Measurements from ENCODE around the gene LRRC36. TPM values are rescaled to one million over a fixed set of nuclear protein-coding genes. Genes with fewer than 3 reads are reported as not detected.

Gene LRRC36
- total and polyA plus RNA-seq, 2 of the 13 experiments (the other 11 are each of a cell fraction or from before 2014, with no cell fraction given): 0.12 to 0.15 TPM

GRCh38 chr16:67284699-67285646, 41.6 kb upstream of the LRRC36 start (continued):
- TF ChIP-seq UBTF (CRISPR knock-in tag; IDR thresholded peaks at IDR 0.05) (0 out of 2 replicates have a peak, but pooled peaks have one; percentile 6), MYC (CRISPR knock-in tag; IDR thresholded peaks at IDR 0.05; ENCODE audit: borderline replicate concordance) (0 out of 2 replicates have a peak, but pooled peaks have one; percentile 10), ZNF20 (CRISPR knock-in tag; IDR thresholded peaks at IDR 0.05) (no peak), ZNF326 (CRISPR knock-in tag; IDR thresholded peaks at IDR 0.05; ENCODE audit: borderline replicate concordance) (no peak), SP2 (CRISPR knock-in tag; IDR thresholded peaks at IDR 0.05) (no peak), XRCC5 (optimal IDR thresholded peaks at IDR 0.05; ENCODE audit: low read length) (peak; percentile 58), ZNF3 (CRISPR knock-in tag; IDR thresholded peaks at IDR 0.05) (no peak), MAF1 (CRISPR knock-in tag; IDR thresholded peaks at IDR 0.05; ENCODE audit: borderline replicate concordance) (no peak), ADNP (CRISPR knock-in tag; IDR thresholded peaks at IDR 0.05) (no peak), EZH2 (conservative IDR thresholded peaks at IDR 0.05; ENCODE audit: low read depth, low read length) (no peak), DMTF1 (CRISPR knock-in tag; IDR thresholded peaks at IDR 0.05) (no peak), KDM2A (CRISPR knock-in tag; IDR thresholded peaks at IDR 0.05; ENCODE audit: borderline replicate concordance, low read depth) (0 out of 2 replicates have a peak, but pooled peaks have one; percentile 18), ZNF281 (CRISPR knock-in tag; IDR thresholded peaks at IDR 0.05; ENCODE audit: borderline replicate concordance) (no peak), ETV5 (CRISPR knock-in tag; IDR thresholded peaks at IDR 0.05; ENCODE audit: borderline replicate concordance) (no peak), ZNF75D (CRISPR knock-in tag; IDR thresholded peaks at IDR 0.05; ENCODE audit: borderline replicate concordance) (no peak), FOXO1 (CRISPR knock-in tag; IDR thresholded peaks at IDR 0.05) (no peak), HINFP (CRISPR knock-in tag; IDR thresholded peaks at IDR 0.05; ENCODE audit: low read depth) (no peak; the same call in 1 of the 2 replicates), FOXA1 (IDR thresholded peaks at IDR 0.05) (no peak), FOXA1 (CRISPR knock-in tag; IDR thresholded peaks at IDR 0.05) (no peak), ZBTB8A (CRISPR knock-in tag; IDR thresholded peaks at IDR 0.05; ENCODE audit: borderline replicate concordance, low read depth) (no peak), ZNF207 (IDR thresholded peaks at IDR 0.05; ENCODE audit: borderline replicate concordance) (no peak)
